GM21619 (cell line): ENCODE data around the gene NUPR1.
A peak's percentile ranks its signal among the peaks of the same experiment; 100 is the strongest.
"Not testable (repeated sequence)": the region's sequence is repeated elsewhere in the genome, so short reads cannot be mapped to it uniquely, and the experiment has no call there.

Source experiments
- ATAC-seq: cut with Tn5 transposase; IDR thresholded peaks from one replicate; pipeline ENCODE4 v1.9.1; 2021; ENCODE audit not compliant: unreplicated experiment

NUPR1 gene

DNA sequence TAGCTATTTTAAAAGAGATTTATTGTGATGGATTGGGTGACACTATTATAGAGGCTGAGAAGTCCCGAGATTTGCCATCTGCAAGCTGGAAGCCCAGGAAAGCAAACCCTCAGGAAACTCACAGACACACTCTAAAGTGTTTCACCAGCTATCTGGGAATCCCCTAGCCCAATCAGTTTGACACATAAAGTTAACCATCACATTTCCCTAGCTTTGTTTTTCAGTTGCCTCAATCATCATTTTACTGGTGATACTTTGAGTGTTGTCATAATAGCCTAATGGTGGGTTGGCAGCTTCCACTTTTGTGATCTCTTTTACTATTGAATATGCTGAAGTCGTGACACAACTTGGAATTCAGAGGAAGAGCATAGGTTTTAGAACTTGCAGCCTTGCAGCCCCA lies 16.8 kb upstream of the NUPR1 start:
- no peak for ATAC-seq

DNA sequence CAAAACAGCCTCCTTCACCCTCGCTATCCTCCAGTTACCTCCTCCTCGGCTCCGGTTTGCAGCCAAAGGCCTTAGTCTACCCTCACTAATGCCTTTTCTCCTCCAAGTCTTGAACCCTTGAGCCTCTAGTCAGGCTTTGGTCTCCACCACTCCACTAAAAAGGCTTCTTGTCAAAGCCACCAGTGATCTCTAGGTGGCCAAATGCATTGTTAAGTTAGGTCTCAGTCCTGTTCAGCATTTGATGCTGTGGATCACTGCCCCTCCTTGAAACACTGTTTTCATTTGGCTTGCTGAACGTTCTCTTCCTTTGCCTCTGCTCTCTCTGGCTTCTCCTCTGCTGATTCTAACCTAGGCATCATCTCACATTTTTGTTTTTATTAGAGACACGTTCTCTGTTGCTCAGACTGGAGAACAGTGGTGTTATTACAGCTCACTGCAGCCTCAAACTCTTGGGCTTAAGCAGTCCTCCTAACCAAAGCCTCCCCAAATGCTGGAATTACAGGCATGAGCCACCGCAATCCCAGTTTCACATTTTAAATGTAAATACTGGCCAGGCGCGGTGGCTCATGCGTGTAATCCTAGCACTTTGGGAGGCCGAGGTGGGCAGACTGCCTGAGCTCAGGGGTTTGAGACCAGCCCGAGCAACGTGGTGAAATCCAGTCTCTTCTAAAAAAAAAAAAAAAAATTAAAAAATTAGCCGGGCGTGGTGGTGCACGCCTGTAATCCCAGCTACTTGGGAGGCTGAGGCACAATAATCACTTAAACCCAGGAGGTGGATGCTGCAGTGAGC lies 16.1 kb upstream of the NUPR1 start:
- peak; percentile 10 for ATAC-seq

DNA sequence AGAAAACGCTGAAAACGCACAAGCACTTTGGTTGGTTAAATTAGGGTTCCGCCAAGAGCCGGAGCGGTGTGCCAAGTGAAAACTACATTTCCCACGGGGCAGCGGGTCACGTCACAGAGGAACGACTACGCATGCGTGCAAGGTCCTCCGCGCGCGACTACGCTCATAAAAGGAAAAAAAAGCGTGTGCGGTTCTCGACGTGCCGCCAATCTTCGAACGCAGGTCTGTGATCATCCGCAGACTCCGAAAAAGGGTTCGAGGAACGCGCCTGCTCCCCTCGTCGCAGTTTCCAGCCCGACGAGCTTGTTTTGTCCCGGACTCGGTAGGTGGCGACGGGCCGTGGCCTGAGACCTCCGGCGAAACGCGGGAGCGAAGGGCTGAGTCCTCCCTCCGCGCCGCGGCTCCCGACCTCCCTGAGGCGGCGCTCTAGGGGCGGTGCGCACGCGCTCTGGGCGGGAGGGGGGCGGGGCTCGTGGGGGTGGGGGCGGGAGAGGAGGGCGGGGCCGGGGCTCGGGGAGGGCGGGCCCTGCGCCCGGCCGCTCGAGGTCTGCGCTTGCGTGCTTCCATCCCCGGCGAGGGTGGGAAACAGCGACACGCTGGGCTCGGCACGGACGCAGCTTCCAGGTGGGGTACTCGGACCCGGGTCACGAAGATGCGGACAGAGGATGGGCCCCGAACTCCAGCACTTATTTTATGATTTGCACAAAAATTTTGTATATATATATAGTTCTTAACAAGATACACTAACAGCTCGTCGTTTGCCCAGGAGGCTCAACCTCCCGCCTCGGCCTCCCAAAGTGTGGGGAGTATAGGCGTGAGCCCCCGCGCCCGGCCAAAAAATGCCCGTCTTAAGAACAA lies 15.2 kb upstream of the NUPR1 start, which contains the start of gene SGF29:
TSS of gene SGF29 (plus strand) at position 145 of the 858 bp plus-strand sequence. CDS start 27,150 bp downstream, outside the sequence.
- ATAC-seq, result peak; percentile 71

DNA sequence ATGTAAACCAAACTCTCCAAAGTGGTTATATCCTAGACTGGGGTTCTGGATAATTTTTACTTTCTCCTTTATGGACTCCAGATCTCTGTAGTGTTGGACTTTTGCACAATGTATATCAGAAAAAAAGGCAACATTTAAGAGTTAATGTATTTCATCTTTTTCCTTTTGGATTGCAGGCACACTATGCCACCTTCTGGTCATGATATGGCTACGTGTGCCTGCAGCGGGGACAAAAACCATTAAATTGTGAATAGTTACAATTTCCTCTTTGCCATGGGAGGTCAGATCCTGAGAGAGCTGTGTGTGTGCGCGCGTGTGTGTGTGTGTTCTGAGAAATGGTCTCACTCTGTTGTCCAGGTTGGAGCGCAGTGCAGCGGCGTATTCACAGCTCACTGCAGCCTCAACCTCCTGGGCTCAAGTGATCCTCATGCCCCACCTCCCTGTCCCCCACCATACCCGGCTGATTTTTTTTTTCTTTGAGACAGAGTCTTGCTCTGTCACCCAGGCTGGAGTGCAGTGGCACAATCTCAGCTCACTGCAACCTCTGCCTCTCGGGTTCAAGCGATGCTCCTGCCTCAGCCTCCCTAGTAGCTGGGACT lies 10.6 kb upstream of the NUPR1 start:
- no peak for ATAC-seq

DNA sequence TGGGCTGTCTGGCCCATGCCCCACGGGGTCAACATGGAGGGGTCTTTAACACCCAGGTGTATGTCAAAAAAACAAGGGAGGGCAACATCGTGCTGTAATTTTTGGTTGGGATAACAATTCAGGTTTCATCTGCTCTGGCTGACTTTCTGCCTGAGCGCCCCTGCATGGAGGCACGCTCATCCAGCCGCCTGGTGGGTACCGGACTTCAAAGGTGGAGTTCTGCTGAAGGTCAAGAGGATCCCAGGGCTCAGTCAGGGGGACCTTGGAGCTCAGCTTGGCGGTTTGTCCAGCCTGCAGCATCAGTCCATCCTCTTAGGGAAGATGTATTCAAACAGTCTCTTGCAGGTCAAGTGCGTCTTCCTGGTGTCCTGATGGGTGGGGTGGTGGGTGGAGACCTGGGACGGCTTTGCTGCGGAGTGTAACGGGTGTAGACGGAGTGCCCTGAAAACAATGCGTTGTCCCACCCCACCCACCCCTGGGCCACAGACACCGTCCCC lies 9.6 kb upstream of the NUPR1 start:
- ATAC-seq, result no peak

DNA sequence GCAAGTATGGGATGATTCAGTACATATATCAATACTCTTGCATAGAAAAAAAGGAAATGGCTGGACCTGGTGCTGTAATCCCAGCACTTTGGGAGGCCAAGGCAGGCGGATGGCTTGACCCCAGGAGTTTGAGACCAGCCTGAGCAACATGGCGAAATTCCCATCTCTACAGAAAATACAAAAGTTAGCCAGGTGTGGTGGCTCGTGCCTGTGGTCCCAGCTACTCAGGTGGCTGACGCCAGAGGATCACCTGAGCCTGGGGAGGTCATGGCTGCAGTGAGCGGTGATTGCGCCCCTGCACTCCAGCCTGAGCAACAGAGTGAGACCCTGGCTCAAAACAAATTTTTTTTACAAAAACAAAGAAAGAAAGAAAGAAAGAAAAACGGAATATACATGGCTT lies 7.9 kb upstream of the NUPR1 start:
- ATAC-seq, result no peak

DNA sequence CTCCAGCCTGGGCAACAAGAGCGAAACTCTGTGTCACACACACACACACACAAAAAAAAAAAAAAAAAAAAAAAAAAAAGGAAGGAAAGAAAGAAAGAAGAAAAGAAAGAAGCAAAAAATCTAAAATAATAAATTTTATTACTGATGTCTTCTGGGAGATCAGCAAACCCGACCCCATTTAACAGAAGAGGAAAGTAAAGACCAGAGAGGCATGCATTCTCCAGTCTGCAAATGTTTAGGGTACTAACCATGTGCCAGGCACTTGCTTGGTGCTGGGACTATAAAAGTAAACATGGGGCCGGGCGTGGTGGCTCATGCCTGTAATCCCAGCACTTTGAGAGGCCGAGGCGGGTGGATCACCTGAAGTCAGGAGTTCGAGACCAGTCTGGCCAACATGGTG lies 7.2 kb upstream of the NUPR1 start:
- ATAC-seq, result not testable (repeated sequence)

DNA sequence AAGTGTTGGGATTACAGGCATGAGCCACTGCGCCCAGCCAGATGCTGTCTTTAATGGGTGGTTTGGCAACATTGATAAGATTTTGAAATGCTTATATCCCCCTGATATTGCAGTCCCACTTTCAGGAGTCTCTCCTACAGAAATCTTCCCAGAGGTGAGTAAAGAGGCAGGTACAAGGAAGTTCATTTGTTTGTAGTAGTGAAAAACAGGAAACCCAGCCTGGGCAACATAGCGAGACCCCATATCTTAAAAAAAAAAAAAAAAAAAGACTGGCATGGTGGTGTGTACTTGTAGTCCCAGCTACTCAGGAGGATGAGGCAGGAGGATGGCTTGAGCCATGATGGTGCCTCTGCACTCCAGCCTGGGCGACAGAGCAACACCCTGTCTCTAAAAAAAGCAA lies 6.2 kb upstream of the NUPR1 start:
- no peak for ATAC-seq

DNA sequence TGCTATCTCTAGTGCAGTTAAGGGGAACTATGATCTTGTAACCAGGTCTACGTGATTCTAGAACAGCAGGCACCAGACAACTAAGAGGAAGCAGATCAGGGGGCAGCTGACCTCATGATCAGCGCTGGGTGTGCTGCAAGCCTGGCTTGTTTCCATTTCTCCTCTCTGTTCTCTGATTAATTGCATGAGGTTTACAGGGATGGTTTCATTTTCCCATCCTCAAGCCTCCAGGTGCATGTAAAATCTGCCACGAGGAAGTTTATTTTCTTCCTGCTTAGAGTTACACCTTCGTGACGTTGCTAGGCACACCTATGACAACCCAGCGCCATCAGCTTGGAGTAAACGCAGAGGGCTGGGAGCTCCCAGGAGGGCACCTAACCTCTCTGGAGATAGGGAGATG lies 4.3 kb upstream of the NUPR1 start:
- no peak for ATAC-seq

DNA sequence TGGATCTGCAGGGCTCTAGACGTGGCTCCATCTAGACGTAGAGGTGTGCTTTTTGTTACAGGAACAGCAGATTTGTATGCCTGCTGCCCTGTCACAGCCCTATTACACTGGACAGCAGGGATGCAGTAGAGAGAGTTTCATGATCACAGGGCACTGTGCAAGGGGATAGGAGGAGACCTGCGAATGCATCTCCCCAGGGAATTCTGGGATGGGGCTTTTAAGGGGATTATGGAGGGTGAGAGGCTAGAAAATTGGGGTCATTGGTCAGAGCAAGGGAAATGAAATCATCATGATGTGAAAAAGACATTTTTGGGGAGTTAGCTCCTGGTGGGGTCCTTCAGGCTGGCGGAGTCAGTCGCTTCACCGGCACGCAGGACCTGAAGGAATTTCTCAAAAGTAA lies 3.9 kb upstream of the NUPR1 start:
- ATAC-seq, result no peak

DNA sequence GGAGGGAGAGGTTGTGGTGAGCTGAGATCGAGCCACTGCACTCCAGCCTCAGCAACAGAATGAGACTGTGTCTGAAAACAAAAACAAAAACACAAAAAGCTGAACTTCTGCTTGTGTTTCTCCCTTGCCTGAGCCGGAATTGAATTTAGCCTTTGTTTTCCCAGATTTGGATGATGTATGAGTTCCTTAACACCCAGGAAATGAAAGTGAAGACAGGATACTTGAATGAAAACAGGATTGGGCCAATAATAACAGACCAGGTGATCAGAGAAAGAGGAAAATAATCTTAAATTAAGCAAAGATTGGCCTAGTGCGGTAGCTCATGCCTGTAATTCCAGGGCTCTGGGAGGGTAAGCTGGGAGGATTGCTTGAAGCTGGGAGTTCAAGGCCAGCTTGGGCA lies 1.6 kb upstream of the NUPR1 start:
- ATAC-seq, result no peak

DNA sequence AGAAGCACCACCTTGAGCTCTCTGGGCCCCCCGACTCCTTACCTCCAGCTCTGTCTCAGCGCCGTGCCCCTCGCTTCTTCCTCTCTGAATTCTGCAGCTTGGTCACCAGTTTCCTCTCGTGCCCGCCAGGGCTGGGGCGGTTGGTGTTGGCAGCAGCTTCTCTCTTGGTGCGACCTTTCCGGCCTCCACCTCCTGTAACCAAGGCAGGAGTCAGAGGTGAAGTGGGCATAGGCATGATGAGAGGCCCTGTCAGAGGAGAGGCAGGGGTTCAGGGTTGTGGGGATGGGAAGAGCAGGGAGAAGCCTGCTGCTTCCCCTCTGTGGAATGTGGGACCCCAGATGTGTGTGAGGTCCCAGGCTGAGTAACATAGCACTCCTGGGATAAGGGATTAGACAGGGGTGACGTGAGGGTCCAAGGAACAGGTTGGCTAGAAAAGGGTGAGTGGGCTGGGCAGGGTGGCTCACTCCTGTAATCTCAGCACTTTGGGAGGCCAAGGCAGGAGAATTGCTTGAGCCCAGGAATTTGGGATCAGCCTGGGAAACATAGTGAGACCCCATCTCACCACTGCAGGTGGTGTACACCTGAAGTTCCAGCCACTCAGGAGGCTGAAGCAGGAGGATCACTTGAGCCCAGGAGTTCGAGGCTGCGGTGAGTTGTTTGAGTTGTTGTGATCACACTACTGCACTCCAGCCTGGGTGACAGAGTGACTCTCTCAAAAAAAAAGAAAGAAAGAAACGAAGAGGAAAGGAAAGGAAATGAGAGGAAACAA lies 626 bp downstream of the NUPR1 start:
- ATAC-seq, result no peak

DNA sequence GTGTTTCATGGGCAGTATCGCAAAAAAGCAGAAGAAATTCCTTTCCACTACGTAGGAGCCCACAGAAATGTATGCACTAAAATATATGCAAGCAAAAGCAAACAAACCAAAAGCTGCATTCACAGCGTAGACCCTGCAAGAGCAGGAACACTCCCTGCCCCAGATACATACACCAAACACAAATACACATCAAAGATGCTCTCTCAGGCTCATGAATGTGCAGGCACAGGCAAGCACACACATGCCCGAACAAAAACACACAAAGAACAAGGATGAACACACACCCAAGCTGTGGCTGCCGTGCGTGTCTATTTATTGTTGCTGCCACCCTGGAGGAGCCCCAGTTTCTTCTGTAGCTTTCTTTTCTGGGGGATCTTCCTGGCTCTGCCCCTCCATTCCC lies 1.7 kb downstream of the NUPR1 start:
- no peak for ATAC-seq

DNA sequence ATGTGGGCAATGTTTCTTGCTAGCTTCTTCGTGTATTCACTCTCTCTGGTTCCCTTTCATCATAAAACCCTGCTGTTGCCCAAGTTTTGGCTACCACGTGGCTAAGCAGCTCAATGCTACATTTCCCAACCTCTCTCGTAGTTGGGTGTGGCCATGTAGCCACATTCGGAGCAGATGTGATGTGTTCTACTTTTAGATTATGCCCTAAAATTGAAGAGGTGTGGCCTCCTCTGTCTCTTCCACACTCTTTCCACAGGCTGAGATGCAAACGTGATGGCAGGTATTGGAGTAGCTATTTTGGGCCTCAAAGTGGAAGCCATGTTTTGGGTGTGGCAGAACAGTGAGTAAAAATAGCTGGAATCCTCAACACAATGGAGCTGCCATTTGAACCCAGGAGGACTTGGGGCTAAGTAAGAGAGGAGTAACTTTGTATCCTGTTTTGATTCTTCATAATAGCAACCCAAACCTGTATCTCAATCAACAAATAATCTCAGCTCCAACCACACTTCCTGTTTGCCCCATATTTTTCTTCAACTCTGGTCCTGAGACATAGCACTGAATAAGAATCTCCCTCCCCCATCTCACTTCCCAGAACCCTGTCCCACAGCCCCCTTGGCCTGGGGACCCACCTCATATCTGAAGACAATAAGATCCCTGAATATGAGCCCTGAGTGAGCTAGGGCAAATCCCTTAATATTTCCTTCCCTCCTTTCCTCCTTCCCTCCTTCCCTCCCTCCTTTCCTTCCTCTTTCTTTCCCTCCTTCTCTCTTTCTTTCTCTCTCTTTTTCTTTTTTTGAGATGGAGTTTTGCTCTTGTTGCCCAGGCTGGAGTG lies 4.0 kb downstream of the NUPR1 start:
- ATAC-seq, result no peak

DNA sequence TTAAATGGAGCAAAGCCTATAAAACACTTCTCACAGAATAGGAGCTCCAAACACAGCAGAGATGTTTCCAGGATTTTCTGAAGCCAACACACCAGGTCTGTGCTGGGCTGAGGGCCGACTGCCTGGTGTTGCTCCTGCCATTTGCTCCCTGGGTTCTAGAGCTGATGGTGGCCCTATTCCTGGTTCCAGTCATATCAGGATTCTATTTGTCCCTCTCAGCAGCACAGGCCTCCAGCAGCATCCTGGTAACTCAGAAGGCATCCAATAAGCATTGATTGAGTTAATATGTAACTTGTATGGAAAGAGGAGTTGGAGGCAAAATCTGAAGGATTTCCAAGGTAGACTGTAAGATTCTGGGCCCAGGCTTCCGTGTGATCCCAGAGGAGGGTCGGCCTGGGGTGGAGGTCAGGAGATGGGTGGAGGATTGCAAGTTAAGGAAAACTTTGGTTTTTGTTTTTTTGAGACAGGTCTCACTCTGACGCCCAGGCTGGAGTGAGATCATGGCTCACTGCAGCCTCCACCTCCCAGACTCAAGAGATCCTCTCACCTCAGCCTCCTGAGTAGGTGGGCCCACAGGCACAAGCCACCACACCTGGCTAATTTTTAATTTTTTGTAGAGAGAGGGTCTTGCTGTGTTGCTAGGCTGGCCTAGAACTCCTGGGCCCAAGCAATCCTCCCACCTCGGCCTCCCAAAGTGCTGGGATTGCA lies 5.7 kb downstream of the NUPR1 start:
- ATAC-seq, result no peak

DNA sequence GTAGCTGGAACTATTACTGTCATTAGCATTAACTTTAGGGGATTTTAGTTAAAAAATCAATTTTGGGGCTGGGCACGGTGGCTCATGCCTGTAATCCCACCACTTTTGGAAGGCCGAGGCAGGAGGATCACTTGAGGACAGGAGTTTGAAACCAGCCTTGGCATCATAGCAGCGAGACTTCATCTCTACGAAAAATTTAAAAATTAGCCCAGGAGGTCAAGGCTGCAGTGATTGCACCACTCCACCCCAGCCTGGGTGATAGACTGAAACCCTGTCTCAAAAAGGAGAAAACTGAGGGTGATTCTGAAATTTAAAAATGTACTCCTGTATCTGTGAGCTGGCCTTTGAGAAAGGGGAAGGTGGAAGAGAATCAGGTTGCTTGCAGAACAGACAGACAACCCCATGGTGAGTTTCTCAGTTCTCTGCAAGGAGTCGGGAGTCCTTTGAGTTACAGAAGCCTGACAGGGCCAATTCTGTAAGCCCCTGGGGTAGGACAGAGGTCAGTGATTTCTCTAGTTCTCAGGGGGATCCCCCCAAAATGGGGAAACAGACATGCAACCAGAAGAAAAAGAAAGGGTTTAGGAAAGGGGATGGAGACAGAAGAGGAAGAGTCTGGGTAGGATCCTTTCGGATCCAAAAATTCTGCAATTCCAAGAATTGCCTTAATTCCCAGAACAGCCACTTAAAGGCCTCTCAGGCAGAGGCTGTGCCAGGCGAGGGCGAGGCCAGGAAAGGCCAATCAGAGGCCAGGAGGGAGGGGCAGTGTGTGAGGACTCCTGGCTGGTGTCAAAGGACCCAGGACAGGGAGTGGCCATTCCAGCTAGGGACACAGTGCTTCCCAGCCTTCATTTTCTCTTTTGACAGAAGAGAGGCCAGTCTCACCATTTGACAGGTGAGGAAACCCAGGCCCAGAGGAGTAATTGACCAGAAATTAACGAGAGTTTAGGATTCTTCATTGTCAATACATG lies 6.7 kb downstream of the NUPR1 start:
- ATAC-seq, result no peak

DNA sequence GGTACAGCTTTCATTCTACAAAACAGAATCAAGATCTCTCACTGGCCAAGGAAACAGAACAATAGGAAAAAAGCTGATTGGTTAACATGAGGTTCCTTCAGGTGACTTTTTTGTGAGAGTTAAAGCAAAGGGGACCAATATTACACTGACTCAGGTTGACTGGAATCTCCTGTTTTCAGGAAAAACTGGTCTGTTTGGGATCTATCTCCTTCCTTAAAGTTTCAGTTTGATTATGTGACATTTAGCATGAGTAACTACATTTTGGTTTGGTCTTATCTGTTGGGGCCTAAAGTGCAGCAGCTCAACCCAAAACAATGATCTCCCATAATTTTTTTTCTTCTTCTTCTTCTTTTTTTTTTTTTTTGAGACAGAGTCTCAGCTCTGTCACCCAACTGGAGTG lies 9.7 kb downstream of the NUPR1 start:
- ATAC-seq, result no peak

DNA sequence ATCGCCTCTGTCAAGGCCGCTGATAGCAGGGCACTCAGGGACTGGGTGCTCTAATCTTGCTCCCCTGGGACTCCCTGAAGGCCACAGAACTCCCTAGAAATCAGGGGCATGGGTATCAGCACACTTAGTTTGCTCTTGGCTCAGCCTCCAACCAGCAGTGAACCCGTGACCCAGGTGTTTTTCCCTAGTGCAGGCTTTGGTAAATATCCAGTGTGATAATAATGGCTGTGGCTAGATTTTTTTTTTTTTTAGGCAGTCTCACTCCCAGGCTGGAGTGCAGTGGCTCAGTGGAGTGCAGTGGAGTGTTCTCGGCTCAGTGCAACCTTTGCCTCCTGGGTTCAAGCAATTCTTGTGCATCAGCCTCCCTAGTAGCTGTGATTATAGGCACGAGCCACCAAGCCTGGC lies 10.3 kb downstream of the NUPR1 start:
- ATAC-seq, result no peak
